B cell (primary cell): ENCODE results near the gene LHFPL4. TPM values are rescaled to one million over a fixed set of nuclear protein-coding genes. Genes with fewer than 3 reads are reported as not detected.

Experiments
- ATAC-seq: fragments of 200-7000 bp; cut with Tn5 transposase; one replicate; pipeline ENCODE4 v1.10.0; 2021; ENCODE audit warnings: low read depth, mild to moderate bottlenecking, moderate number of reproducible peaks, moderate library complexity
- CTCF ChIA-PET: fragments of 350-600 bp; sonication (Branson Sonifier 250); formaldehyde crosslinking; loops from one replicate; lab custom pipeline; 2021; ENCODE audit warnings: antibody characterized with exemption, inconsistent platforms; lab: Charles Lee
- POLR2A ChIA-PET: fragments of 350-600 bp; sonication (Branson Sonifier 250); formaldehyde crosslinking; loops from one replicate; lab custom pipeline; 2021; ENCODE audit warnings: antibody characterized with exemption; lab: Charles Lee
- DNase-seq: peaks from one replicate; pipeline ENCODE4 v3.0.0; 2013
- H2AFZ ChIP-seq: 2 replicates; pipeline ENCODE4 v1.6.1; 2012; ENCODE audit warnings: mild to moderate bottlenecking, low read depth, low read length; ENCODE audit not compliant: insufficient read depth, poor library complexity, severe bottlenecking
- H3K27ac ChIP-seq, 2 donors: 1 replicate in 1 of 2; 2 replicates in 1 of 2; pipeline ENCODE4 v1.5.1; 2012 to 2013; ENCODE audit warnings: low read length in 2 of 2, mild to moderate bottlenecking in 2 of 2, moderate library complexity in 1 of 2
- H3K27me3 ChIP-seq, 4 experiments: fragments of 200-600 bp in 1 of 4; sonication (generic) in 1 of 4; replicated peaks in 1 of 4; 1 replicate in 2 of 4; 2 replicates in 2 of 4; pipeline versions ENCODE4 v1.6.1 to v1.7.0; 2013 to 2016; ENCODE audit warnings: low read length in 3 of 4, mild to moderate bottlenecking in 2 of 4, mixed read lengths in 1 of 4, moderate library complexity in 1 of 4; ENCODE audit not compliant: insufficient read depth in 4 of 4, control insufficient read depth in 3 of 4; ENCODE audit errors: control extremely low read depth in 1 of 4
- H3K36me3 ChIP-seq, 2 experiments: replicated peaks in 1 of 2; 1 replicate in 1 of 2; 2 replicates in 1 of 2; pipeline versions ENCODE4 v1.6.1 to v1.7.1; 2013; ENCODE audit warnings: low read length in 1 of 2; ENCODE audit not compliant: insufficient read depth in 2 of 2, control insufficient read depth in 1 of 2; ENCODE audit errors: control extremely low read depth in 1 of 2, extremely low read depth in 1 of 2
- H3K4me1 ChIP-seq, 2 donors: fragments of 200-600 bp in 1 of 2; sonication (generic) in 1 of 2; 1 replicate in 1 of 2; 2 replicates in 1 of 2; pipeline versions ENCODE4 v1.5.1 to v1.6.1; 2013 to 2017; ENCODE audit warnings: low read length in 2 of 2; ENCODE audit not compliant: control insufficient read depth in 2 of 2, insufficient read depth in 2 of 2
- H3K4me2 ChIP-seq: replicated peaks from 2 replicates; pipeline ENCODE3; 2012; ENCODE audit warnings: mild to moderate bottlenecking, low read depth, low read length; ENCODE audit not compliant: poor library complexity, severe bottlenecking
- H3K4me3 ChIP-seq, 5 experiments: fragments of 200-600 bp in 1 of 5; sonication (generic) in 1 of 5; 1 replicate in 3 of 5; 2 replicates in 2 of 5; pipeline versions ENCODE4 v1.5.1 to v1.7.0; 2011 to 2016; ENCODE audit warnings: low read length in 4 of 5, mild to moderate bottlenecking in 4 of 5, low read depth in 2 of 5, control low read depth in 1 of 5, moderate library complexity in 1 of 5; ENCODE audit not compliant: insufficient read depth in 1 of 5; ENCODE audit errors: control extremely low read depth in 1 of 5, extremely low read depth in 1 of 5
- H3K79me2 ChIP-seq: fragments of 200-600 bp; sonication (generic); one replicate; pipeline ENCODE4 v1.6.0; 2016; ENCODE audit warnings: low read length; ENCODE audit not compliant: control insufficient read depth, insufficient read depth
- H3K9ac ChIP-seq: fragments of 200-600 bp; sonication (generic); 2 replicates; pipeline ENCODE4 v1.6.1; 2017; ENCODE audit warnings: mild to moderate bottlenecking, low read length, moderate library complexity
- H3K9me3 ChIP-seq, 3 donors: one replicate each; pipeline versions ENCODE4 v1.6.1 to v1.7.1; 2013; ENCODE audit warnings: low read length in 2 of 3; ENCODE audit not compliant: control insufficient read depth in 2 of 3, insufficient read depth in 1 of 3; ENCODE audit errors: control extremely low read depth in 1 of 3
- H4K20me1 ChIP-seq: 2 replicates; pipeline ENCODE4 v1.6.0; 2012; ENCODE audit warnings: mild to moderate bottlenecking, low read length; ENCODE audit not compliant: insufficient read depth, control insufficient read depth, poor library complexity, severe bottlenecking
- H3K27ac Mint-ChIP-seq: one replicate; pipeline ENCODE4 v1.8.0; 2021; ENCODE audit warnings: mixed read lengths
- H3K27me3 Mint-ChIP-seq: one replicate; pipeline ENCODE4 v1.8.0; 2021; ENCODE audit warnings: mixed read lengths
- H3K4me1 Mint-ChIP-seq: one replicate; pipeline ENCODE4 v1.8.0; 2021; ENCODE audit warnings: mixed read lengths
- H3K4me3 Mint-ChIP-seq: one replicate; pipeline ENCODE4 v1.8.0; 2021; ENCODE audit warnings: mixed read lengths
- H3K9me3 Mint-ChIP-seq: one replicate; pipeline ENCODE4 v1.8.0; 2022; ENCODE audit warnings: mixed read lengths; ENCODE audit not compliant: insufficient read depth
- CTCF ChIP-seq: fragments of 200-600 bp; IDR thresholded peaks from one replicate; pipeline ENCODE4 v1.8.0; 2022; ENCODE audit warnings: antibody characterized with exemption, mild to moderate bottlenecking
- EZH2 ChIP-seq: IDR thresholded peaks from 2 replicates; pipeline ENCODE4 v1.6.1; 2012; ENCODE audit warnings: borderline replicate concordance, low read depth, mild to moderate bottlenecking, moderate library complexity, low read length; ENCODE audit not compliant: insufficient read depth, poor library complexity, severe bottlenecking
- WGBS: methylation state at CpG from one replicate; pipeline ENCODE4 v1.1.5; 2013; ENCODE audit warnings: missing lambda C conversion rate; ENCODE audit not compliant: insufficient coverage; 5-methylcytosine and 5-hydroxymethylcytosine counted together
- intact Hi-C: fragments of 100-400 bp; cut with micrococcal nuclease; formaldehyde crosslinking; loops from one replicate; pipeline ENCODE4 v1.10.0; 2022
- polyA plus RNA-seq: library from polyadenylated mRNA; depleted of rRNA; stranded (reverse); fragments of >200 nt; gene quantifications from 2 replicates; pipeline ENCODE4 v1.2.3, GENCODE V29; 2012
- total RNA-seq, 2 donors: library from RNA; stranded (reverse); fragments of 120-200 nt in 1 of 2; gene quantifications; 1 replicate in 1 of 2; 2 replicates in 1 of 2; pipeline versions ENCODE4 v1.2.3 to v1.2.4, GENCODE V29; 2013 to 2022

LHFPL4 gene
- total and polyA plus RNA-seq, 2 donors (not counting 1 experiment from before 2014, with no cell fraction given) = not detected

GRCh38 chr3:9499455-9500107 lies 54.0 kb downstream of the LHFPL4 start:
- ATAC-seq = no peak
- TF ChIP-seq CTCF (no peak), EZH2 (no peak)
- peaks cover 0 to 13% (median 0%) of the 10 kb centered on the region in 3 donors for H3K9me3 ChIP-seq
- DNase-seq = no peak
- CTCF ChIA-PET = no interaction called here
- H3K27me3 ChIP-seq = peaks cover 0 to 38% (median 24%) of the 10 kb centered on the region in 4 experiments
- peaks cover 16% of the 10 kb centered on the region for H3K4me1 Mint-ChIP-seq
- no peak overlapping the region for H3K27ac ChIP-seq
- intact Hi-C loops = loop anchor here (5.0 kb wide), 1 partner anchor 433 kb away; the partner anchor contains the start of gene CRELD1
- POLR2A ChIA-PET = no interaction called here
- peaks cover 30% of the 10 kb centered on the region for H3K27me3 Mint-ChIP-seq
- peak overlapping the region; percentile 55 for H3K4me2 ChIP-seq
- H3K4me3 ChIP-seq = no peak overlapping the region
- no peak overlapping the region for H3K4me3 Mint-ChIP-seq
- H2AFZ ChIP-seq = peak overlapping the region; percentile 54
- WGBS = 22% methylated on average over 14 of the region's 19 CpGs
- no peak overlapping the region for H3K9ac ChIP-seq
- H3K79me2 ChIP-seq = no peaks in the 10 kb centered on the region
- no peaks in the 10 kb centered on the region for H3K9me3 Mint-ChIP-seq
- no peak overlapping the region for H3K27ac Mint-ChIP-seq
- peaks cover 21 to 26% of the 10 kb centered on the region in 2 donors for H3K4me1 ChIP-seq
- no peaks in the 10 kb centered on the region for H4K20me1 ChIP-seq
- no peaks in the 10 kb centered on the region for H3K36me3 ChIP-seq

- CTCF ChIA-PET = interaction anchor here (0.9 kb wide), 1 partner anchor 9 kb away, joined by 6 read pairs; no protein-coding TSS in a partner anchor
- DNase-seq (no peak), ATAC-seq (no peak)
- WGBS = 88% methylated on average over 6 of the region's 6 CpGs
- Histone ChIP-seq H3K79me2 (no peaks in the 10 kb centered on the region), H3K9ac (no peak overlapping the region), H3K27me3 (peaks cover 0 to 38% (median 24%) of the 10 kb centered on the region in 4 experiments), H3K4me1 (peaks cover 14 to 18% of the 10 kb centered on the region in 2 donors), H4K20me1 (no peaks in the 10 kb centered on the region), H3K4me2 (no peak overlapping the region), H3K9me3 (peaks cover 0 to 7% (median 0%) of the 10 kb centered on the region in 3 donors), H3K4me3 (no peak overlapping the region), H3K36me3 (no peaks in the 10 kb centered on the region), H3K27ac (no peak overlapping the region), H2AFZ (no peak overlapping the region)
- no peak for TF ChIP-seq EZH2
- TF ChIP-seq CTCF = no peak
- intact Hi-C loops = no loop called here
- POLR2A ChIA-PET = no interaction called here
- Mint-ChIP-seq H3K27me3 (peaks cover 30% of the 10 kb centered on the region), H3K27ac (no peak overlapping the region), H3K4me3 (no peak overlapping the region), H3K9me3 (no peaks in the 10 kb centered on the region), H3K4me1 (peaks cover 9% of the 10 kb centered on the region)
Measured at GRCh38 chr3:9498781-9499180, 54.8 kb downstream of the LHFPL4 start.
